Smooth muscle cell (in vitro differentiated cells): ENCODE results near the gene LYPLAL1. TPM values are rescaled to one million over a fixed set of nuclear protein-coding genes. Genes with fewer than 3 reads are reported as not detected.

ENCODE experiments used
- DNase-seq: peaks from one replicate; lab custom pipeline; 2025; ENCODE audit not compliant: unreplicated experiment; lab: John Stamatoyannopoulos, UW
- H2AFZ ChIP-seq: fragments of 200-600 bp; sonication (generic); 2 replicates; pipeline ENCODE4 v1.6.0; 2016; ENCODE audit warnings: antibody characterized with exemption, low read depth, mild to moderate bottlenecking
- H3F3A ChIP-seq: fragments of 200-600 bp; sonication (generic); 2 replicates; pipeline ENCODE4 v1.6.0; 2017; ENCODE audit warnings: antibody characterized with exemption, low read depth
- H3K27ac ChIP-seq: fragments of 200-600 bp; sonication (generic); 2 replicates; pipeline ENCODE4 v1.5.1; 2016; ENCODE audit warnings: low read depth, mild to moderate bottlenecking
- H3K27me3 ChIP-seq: fragments of 200-600 bp; sonication (generic); 2 replicates; pipeline ENCODE4 v1.6.1; 2016; ENCODE audit warnings: low read depth, mild to moderate bottlenecking
- H3K36me3 ChIP-seq: fragments of 200-600 bp; sonication (generic); 2 replicates; pipeline ENCODE4 v1.5.1; 2016; ENCODE audit warnings: low read depth
- H3K4me1 ChIP-seq: fragments of 200-600 bp; sonication (generic); 2 replicates; pipeline ENCODE4 v1.5.1; 2016; ENCODE audit warnings: low read depth
- H3K4me2 ChIP-seq: fragments of 200-600 bp; sonication (generic); 2 replicates; pipeline ENCODE4 v1.6.0; 2016; ENCODE audit warnings: mild to moderate bottlenecking
- H3K4me3 ChIP-seq: fragments of 200-600 bp; sonication (generic); 2 replicates; pipeline ENCODE4 v1.5.1; 2016; ENCODE audit warnings: mild to moderate bottlenecking
- H3K79me2 ChIP-seq: fragments of 200-600 bp; sonication (generic); 2 replicates; pipeline ENCODE4 v1.6.0; 2016; ENCODE audit warnings: low read depth, mild to moderate bottlenecking
- H3K9ac ChIP-seq: fragments of 200-600 bp; sonication (generic); 2 replicates; pipeline ENCODE4 v1.6.0; 2016; ENCODE audit warnings: low read depth
- H3K9me3 ChIP-seq: fragments of 200-600 bp; sonication (generic); replicated peaks from 2 replicates; pipeline ENCODE4 v1.5.1; 2016; ENCODE audit warnings: low read depth
- H4K20me1 ChIP-seq: fragments of 200-600 bp; sonication (generic); 2 replicates; pipeline ENCODE4 v1.6.0; 2016; ENCODE audit warnings: low read depth
- WGBS: methylation state at CpG from one replicate; pipeline ENCODE4 v1.1.7; 2016; ENCODE audit warnings: low lambda C conversion rate; 5-methylcytosine and 5-hydroxymethylcytosine counted together
- polyA plus RNA-seq: library from polyadenylated mRNA; unstranded; fragments of >200 nt; fragmentation: Nextera tagmentation; extraction: Ambion mirVana; gene quantifications from 2 replicates; pipeline ENCODE4 v1.2.1, GENCODE V29; 2016
- total RNA-seq: library from RNA; depleted of rRNA; stranded (reverse); fragments of >200 nt; gene quantifications from 2 replicates; pipeline ENCODE4 v1.2.3, GENCODE V29; 2014
- TF ChIP-seq, protein P1 (sequence below): fragments of 200-600 bp; sonication (generic); IDR thresholded peaks from 2 replicates; pipeline ENCODE4 v1.5.1; 2017; ENCODE audit warnings: borderline replicate concordance, mild to moderate bottlenecking, antibody characterized with exemption; ENCODE audit not compliant: insufficient read depth, poor library complexity, severe bottlenecking

The LYPLAL1 gene
- total and polyA plus RNA-seq, 2 experiments from 2014 or later: 18.2 to 18.7 TPM

DNA sequence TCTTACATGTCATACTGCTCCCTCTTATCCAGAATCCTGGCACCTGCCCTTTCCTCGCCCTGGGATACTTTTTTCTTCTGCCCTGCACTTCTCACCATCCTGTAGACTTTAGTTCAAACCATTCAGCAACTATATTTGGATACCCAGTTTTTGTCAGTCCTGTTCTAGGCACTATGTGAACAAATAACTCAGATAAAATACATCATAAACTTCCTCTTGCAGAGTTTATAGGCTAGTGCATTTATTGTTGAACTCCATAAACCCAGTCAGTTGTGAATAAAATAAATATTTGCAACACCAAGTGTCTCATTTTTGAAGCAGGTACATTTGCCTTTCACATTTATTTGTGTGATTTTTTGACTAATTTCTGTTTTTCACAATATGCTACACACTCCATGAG, 4.3 kb downstream of the LYPLAL1 start:
- H3K4me3 ChIP-seq: no peak overlapping the region
- no peak overlapping the region for H2AFZ ChIP-seq
- H3K27ac ChIP-seq: no peak overlapping the region
- no peaks in the 10 kb centered on the region for H3K9me3 ChIP-seq
- H3K36me3 ChIP-seq: no peaks in the 10 kb centered on the region
- no peaks in the 10 kb centered on the region for H4K20me1 ChIP-seq
- TF ChIP-seq, protein P1, sequence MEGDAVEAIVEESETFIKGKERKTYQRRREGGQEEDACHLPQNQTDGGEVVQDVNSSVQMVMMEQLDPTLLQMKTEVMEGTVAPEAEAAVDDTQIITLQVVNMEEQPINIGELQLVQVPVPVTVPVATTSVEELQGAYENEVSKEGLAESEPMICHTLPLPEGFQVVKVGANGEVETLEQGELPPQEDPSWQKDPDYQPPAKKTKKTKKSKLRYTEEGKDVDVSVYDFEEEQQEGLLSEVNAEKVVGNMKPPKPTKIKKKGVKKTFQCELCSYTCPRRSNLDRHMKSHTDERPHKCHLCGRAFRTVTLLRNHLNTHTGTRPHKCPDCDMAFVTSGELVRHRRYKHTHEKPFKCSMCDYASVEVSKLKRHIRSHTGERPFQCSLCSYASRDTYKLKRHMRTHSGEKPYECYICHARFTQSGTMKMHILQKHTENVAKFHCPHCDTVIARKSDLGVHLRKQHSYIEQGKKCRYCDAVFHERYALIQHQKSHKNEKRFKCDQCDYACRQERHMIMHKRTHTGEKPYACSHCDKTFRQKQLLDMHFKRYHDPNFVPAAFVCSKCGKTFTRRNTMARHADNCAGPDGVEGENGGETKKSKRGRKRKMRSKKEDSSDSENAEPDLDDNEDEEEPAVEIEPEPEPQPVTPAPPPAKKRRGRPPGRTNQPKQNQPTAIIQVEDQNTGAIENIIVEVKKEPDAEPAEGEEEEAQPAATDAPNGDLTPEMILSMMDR: no peak
- no peaks in the 10 kb centered on the region for H3F3A ChIP-seq
- peaks cover 24% of the 10 kb centered on the region for H3K79me2 ChIP-seq
- WGBS: 100% methylated on average over 1 of the region's 1 CpG
- peaks cover 13% of the 10 kb centered on the region for H3K4me1 ChIP-seq
- H3K9ac ChIP-seq: no peak overlapping the region
- no peaks in the 10 kb centered on the region for H3K27me3 ChIP-seq
- no peak overlapping the region for H3K4me2 ChIP-seq
- DNase-seq: no peak

DNA sequence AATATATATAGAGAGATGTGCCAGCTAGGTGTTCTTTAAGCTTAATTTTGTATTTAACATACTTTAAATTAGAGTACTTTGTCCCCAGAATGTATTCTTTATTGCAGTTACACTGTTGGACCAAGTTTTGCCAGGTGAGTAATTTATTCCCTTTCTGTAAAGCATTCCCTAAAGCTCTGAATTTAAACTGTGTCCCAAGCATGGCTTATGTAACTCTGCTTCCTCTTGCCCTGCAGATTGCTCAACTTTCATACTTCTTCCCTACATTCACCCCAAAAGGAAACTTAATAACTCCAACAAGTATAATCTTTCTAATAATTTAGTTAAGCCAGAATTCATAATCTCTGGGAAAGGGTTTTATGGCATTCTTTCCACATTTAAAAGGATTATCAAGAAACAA, 5.6 kb downstream of the LYPLAL1 start:
- TF ChIP-seq, protein P1: no peak
- Histone ChIP-seq H3K4me2 (no peak overlapping the region), H2AFZ (no peak overlapping the region), H3K4me3 (no peak overlapping the region), H3K27ac (no peak overlapping the region), H3K9ac (no peak overlapping the region), H3K4me1 (peaks cover 13% of the 10 kb centered on the region), H3K36me3 (no peaks in the 10 kb centered on the region), H3F3A (no peaks in the 10 kb centered on the region), H3K79me2 (peaks cover 32% of the 10 kb centered on the region), H3K9me3 (no peaks in the 10 kb centered on the region), H4K20me1 (no peaks in the 10 kb centered on the region), H3K27me3 (no peaks in the 10 kb centered on the region)
- no peak for DNase-seq

DNA sequence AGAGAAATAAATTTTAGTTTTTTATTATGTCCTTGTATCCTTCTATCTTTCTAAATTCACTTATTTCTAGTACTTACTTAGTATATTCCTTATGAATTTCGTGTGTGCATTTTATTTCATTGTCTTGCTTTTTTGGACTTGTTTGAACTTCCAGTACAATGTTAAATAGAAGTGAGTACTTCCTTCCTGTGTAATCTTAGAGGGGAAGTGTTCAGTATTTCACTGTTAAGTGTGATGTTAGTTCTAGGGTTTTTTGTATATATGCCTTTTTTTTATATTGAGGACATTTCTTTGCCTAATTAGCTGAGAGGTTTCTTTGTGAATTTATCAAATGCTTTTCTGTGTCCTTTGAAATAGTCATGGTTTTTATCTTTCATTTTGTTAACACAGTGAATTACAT, 10.7 kb downstream of the LYPLAL1 start:
- no peak for DNase-seq
- no peak overlapping the region for H3K4me2 ChIP-seq
- H3K27me3 ChIP-seq: no peaks in the 10 kb centered on the region
- H3F3A ChIP-seq: no peaks in the 10 kb centered on the region
- TF ChIP-seq, protein P1: no peak
- no peak overlapping the region for H3K27ac ChIP-seq
- peaks cover 16% of the 10 kb centered on the region for H3K4me1 ChIP-seq
- no peak overlapping the region for H3K9ac ChIP-seq
- no peaks in the 10 kb centered on the region for H3K9me3 ChIP-seq
- H3K4me3 ChIP-seq: no peak overlapping the region
- H3K79me2 ChIP-seq: peaks cover 34% of the 10 kb centered on the region
- no peak overlapping the region for H2AFZ ChIP-seq
- H4K20me1 ChIP-seq: no peaks in the 10 kb centered on the region
- no peaks in the 10 kb centered on the region for H3K36me3 ChIP-seq
- 83% methylated on average over 1 of the region's 1 CpG for WGBS

DNA sequence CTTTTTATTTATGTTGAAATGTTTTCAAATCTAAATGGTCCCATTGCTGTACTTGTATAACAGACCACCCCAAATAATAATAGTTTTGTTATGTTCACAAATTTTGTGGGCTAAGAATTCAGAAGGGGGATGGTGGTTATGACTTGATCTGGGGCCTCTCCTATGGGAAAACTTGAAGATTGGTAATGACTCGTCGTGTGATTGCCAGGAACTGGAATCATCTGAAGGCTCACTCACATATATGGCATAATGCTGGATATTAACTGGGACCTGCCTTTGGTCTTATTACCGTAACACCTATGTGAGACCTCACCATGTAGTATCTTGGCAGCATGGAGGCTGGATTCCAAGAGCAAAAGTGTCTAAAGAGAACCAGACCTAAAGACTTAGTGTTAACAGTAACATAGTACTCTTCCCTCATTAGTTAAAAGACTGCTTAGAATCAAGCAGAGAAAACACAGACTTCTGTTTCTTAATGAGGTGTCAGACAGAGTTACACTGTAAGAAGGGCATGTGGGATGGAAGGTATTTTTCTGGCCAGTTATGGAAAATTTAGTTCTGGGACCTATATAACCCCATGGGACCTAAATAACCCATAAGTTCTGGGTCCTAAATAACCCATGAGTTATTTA, 11.9 kb downstream of the LYPLAL1 start:
- Histone ChIP-seq H3K4me2 (no peak overlapping the region), H3K27me3 (no peaks in the 10 kb centered on the region), H3K79me2 (peaks cover 38% of the 10 kb centered on the region), H3K4me3 (no peak overlapping the region), H3K36me3 (no peaks in the 10 kb centered on the region), H2AFZ (no peak overlapping the region), H3K9ac (no peak overlapping the region), H3F3A (no peaks in the 10 kb centered on the region), H3K4me1 (peaks cover 19% of the 10 kb centered on the region), H4K20me1 (no peaks in the 10 kb centered on the region), H3K9me3 (no peaks in the 10 kb centered on the region), H3K27ac (no peak overlapping the region)
- no peak for DNase-seq
- WGBS: 69% methylated on average over 3 of the region's 3 CpGs
- TF ChIP-seq, protein P1: no peak
